Activated naive CD8-positive, alpha-beta T cell treated with anti-CD3 and anti-CD28 coated beads, Interleukin-2, amount 50 U/mL, for 16 hours (primary cell): ENCODE measurements around the gene HSP90B1.

Experiments used
- DNase-seq: peaks from one replicate; pipeline ENCODE4 v3.0.0-alpha.2; 2020; ENCODE audit warnings: low read depth, low spot score

Gene HSP90B1

DNA sequence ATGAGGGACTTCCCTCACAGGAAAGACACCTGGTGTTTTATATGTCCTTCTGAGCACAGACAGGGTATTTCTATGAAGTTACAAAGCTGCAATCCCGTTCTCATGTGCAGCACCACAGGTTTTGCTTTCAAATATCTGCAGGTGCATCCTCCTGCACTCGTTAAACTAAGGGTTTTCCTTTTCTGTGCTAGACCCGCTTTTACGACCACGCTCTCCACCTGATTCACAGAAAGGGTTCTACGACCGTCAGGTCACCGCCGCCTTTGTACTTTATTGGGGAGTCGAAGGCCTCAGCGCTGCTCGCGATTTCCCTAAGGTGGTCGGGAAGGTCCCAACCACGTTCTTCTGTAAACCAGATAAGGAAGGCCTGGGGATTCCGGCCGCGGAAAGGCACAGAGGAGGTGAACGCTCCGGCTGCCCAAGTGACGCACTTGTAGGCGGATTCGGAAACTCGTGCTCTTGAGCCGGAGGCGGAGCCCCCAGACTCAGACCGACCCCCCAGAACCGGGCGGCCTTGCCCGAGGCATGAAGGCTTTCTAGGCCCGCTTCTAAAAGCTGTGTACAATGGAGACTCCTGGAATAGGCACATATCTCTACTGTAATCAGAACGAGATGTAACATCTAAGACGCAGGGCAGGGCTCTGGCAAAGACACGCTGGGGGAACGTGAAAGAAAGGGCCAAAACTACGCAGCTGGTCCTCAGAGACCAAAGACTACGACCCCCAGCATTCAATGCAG is 995 bp upstream of the HSP90B1 start:
- DNase-seq: peak; percentile 61

GRCh38 chr12:103929784-103930033 is 501 bp upstream of the HSP90B1 start:
- DNase-seq: no peak

GRCh38 chr12:103930787-103931735 is 851 bp downstream of the HSP90B1 start:
- no peak for DNase-seq

GRCh38 chr12:103933237-103933636 is 3.0 kb downstream of the HSP90B1 start:
- DNase-seq: no peak

DNA sequence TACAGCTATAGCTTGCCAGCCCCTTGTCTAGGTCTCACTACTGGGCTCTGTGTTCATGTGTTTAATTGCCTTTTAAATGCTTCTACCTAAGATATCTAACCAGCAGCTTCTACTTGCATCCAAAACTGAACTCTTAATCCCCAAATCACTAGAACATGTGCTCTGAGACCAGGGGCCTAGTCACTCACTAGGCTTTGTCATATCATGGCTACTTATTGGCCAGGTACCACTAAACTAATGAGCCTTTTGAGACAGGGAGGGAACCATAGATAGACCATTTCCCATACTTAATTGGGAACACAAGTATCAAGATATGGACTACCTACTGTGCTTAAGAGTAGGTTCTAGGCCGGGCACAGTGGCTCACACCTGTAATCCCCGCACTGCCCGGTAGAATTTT is 6.5 kb downstream of the HSP90B1 start:
- DNase-seq: no peak

DNA sequence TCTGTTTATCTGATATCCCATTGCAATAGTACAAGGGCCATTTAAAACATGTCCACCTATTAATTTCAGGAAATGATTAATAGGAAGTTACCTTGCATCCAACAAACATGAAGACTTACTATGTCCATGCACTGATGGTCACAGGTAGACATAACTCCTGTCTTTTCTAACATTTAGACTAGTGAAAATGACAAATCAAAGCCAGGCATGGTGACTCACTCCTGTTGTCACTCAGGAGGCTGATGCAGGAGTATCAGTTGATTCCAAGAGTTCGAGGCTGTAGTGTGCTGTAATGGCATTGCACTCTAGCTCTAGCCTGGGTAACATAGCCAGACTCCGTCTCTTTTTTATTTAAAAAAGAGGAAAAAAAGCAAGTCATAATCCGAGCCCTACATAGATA is 14.8 kb downstream of the HSP90B1 start:
- DNase-seq: no peak

- no peak for DNase-seq
Measured at GRCh38 chr12:103947871-103948555, 17.8 kb downstream of the HSP90B1 start.

DNA sequence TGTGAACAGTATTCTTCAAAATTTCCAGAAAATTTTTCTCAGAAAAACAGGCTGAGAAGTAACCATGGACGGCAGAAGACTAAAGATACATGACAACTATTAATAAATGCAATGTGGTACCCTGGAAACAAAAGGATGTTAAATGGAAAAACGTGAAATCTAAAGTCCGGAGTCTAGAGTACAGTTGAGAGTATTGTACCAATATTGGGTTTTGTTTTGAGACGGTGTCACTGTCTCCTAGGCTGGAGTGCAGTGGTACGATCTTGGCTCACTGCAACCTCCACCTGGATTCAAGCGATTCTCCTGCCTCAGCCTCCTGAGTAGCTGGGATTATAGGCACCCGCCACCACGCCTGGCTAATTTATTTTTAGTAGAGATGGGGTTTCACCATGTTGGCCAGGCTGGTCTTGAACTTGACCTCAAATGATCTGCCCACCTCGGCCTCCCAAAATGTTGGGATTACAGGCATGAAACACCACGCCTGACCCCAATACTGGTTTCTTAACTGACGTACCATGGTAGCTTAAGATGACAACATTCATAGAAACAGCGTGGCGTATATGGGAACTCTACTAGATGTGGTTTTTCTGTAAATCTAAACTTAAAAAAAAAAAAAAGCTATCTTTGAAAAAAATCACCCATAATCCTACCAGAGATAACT is 18.7 kb downstream of the HSP90B1 start:
- no peak for DNase-seq

DNA sequence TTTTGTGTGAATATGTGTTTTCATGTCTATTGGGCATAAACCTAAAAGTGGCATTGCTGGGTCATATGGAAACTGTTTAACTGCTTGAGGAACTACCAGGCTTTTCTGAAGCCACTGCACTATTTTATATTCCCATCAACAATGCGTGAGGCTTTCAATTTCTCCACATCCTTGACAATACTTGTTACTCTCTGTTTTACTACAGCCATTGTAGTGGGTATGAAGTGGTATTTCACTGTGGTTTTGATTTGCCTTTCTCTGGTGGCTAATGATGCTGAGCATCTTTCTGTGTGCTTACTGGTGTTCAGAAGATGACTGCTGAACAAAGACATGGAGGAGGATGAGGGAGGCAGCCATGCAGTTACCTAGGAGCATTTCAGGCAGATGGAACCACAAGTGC is 22.3 kb downstream of the HSP90B1 start:
- DNase-seq: no peak

DNA sequence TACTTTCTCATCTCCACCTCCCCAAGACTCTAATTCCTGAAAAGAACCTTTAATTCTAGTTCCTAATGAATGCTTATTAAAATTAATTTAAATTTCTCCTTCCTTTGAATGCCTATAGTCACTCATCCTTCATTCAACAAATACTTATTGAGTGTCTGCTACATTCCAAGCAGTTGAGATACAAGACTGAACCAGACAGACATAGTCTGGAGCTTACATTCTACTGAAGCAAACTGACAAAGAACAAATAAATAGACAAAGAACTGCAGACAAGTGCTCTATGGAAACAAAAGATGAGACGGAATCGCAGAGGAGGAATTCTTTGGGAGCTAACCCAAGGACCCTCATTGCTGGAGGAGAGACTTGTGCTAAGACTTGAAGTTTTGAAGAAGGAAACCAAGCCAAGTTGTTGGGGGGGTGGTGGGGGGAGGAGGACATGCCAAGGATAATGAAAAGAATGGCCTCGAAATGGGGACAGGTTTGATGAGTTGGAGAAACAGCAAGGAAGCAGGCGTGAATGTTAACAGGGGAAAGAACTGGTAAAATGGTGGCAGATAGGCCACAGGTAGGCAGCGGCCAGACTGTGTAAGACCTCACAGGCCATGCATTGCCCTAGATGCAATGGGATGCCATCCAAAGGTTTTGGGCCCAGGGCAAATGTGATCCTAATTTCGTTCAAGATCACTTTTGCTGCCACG is 25.8 kb downstream of the HSP90B1 start:
- DNase-seq: no peak

DNA sequence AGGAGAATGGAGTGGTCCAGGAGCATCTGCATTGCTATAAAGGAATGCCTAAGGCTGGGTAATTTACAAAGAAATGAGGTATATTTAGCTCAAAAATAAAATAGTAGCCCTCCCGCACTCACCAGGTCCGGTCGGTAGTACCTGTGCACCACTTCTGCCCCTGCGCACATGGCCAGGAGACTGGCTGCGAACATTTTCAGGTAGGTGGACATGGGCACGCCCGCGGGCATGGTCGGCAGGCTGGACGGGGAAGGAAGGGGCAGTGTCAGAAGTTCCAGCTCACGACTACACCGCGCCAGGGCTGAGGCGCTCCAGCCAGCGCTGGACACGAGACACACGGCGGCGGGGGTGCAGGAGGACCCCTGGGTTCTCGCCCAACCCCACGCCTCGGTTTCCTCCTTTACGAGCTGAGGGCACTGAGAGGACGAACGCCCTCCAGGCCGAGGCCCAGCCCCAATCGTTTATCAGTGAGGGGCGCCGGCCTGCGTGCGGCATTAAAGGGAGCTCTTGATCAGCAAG is 26.4 kb downstream of the HSP90B1 start:
- no peak for DNase-seq

DNA sequence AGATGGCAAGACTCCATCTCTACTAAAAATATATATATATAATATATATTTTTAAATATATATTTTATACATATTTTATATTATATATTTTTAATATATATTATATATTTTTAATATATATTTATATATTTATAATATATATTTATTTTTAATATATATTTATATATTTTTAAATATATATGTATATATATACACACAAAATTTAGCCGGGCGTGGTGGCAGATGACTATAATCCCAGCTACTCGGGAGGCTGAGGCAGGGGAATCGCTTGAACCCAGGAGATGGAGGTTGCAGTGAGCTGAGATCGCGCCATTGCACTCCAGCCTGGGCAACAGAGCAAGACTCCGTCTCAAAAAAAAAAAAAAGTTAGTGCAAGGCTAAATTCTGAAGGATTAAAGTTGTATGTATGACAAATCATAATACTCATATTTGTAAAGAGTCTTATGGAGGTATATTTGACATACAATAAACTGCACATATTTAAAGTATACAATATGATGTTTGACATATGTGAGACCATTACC is 27.7 kb downstream of the HSP90B1 start:
- DNase-seq: no peak

DNA sequence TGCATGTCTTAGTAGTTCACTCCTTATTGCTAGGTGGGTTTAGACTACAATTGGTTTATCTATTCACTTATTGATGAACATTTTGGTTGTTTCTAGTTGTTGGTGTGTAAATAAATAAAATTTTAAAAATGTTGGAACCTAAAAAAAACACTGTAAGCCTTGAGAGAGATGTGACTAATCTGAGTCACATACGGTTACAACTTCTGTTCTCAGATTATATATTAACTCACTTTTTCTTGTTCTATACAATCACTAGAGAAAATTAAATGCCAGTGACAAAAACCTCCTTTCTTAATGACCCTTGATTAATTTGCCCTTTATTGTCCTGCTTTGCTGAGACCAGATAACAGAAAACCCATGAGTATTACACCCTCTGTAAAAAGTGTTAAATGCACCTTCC is 28.4 kb downstream of the HSP90B1 start:
- no peak for DNase-seq

DNA sequence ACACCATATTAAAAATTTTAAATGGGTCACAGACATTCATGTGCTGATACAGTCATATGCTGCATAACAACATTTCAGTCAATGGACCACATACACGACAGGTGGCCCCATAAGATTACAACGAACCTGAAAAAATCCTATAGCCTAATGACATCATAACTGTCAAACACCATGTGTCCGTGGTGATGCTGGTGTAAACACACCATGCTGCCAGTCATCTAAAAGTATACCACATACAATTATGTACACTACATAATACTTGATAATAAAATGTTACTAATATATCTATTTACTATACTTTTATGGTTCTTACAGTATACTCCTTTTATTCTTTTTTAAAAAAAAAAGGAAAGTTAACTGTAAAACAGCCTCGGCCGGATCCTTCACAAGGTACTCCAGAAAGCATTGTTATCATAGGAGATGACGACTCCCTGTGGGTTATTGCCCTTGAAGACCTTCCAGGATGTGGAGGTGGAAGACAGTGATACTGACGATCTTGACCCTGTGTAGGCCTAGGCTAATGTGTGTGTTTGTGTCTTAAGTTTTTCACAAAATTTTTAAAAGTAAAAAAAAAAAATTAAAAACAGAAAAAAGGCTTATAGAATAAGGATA is 30.5 kb downstream of the HSP90B1 start:
- DNase-seq: no peak

DNA sequence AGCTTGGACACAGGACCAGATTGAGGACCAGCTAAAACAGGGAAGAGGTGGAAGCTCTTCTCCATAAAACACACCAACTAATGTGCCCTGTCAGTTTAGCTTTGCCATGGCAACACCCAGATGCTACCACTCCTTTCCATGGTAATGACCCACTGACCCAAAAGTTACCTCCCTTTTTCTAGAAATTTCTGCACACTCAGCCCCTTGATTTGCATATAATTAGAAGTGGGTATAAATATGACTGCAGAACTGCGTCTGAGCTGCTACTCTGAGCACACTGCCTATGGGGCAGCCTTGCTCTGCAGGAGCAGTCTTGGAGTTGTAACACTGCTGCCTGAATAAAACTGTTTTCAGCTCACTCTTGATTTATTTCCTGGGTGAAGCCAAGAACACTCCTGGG is 32.3 kb downstream of the HSP90B1 start:
- no peak for DNase-seq

DNA sequence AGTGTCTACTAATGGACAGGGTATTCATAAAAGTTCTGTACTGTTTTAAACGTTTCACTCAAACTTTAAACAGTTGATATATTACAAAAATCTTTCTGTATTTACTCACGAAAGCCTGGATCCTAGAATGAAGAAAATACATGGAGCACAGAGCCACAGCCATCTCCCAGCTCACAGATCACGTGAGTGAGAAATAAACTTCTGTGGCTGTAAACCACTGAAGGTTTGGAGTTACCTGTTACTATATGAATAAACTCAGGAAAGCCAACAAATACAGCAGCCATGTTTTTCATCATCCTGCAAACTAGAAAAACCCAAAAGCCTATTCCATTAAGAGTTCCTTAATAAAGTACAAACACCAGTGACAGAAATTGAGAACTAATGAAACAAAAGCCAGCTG is 34.6 kb downstream of the HSP90B1 start:
- DNase-seq: no peak

GRCh38 chr12:103965255-103965589 is 35.0 kb downstream of the HSP90B1 start:
- DNase-seq: no peak

DNA sequence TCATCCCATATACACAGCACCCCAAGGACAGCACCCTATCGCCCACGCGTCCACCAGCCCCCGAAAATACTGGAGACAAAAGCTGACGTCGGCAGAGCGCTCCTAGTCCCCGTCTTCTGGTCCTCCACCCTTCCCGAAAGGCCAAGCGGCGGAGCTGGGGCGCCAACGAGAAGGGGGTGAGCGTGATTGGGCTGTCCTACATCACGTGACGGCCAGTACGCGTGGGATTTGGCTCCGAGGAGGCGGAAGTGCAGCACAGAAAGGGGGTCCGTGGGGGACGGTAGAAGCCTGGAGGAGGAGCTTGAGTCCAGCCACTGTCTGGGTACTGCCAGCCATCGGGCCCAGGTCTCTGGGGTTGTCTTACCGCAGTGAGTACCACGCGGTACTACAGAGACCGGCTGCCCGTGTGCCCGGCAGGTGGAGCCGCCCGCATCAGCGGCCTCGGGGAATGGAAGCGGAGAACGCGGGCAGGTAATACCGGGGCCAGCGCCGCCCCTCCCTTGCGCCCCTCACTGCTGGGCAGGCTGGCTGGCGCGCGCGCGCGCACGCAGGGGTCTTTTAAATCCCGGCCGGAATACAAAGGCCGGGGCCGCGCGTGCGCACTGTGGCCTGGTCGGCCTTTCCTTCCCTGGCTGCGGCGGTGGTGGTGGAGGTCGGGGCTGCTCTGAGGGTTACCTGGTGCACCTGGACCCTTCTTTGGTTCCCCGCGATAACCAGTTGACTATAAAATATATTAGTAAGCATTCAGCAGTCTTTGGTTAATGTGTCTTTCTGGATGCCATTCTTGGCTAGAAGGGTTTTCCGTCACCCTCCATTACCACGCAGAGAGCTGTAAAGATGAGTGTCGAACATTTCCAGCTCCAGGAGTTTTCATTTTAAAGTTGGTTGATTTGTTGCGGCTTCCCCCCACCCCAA is 35.6 kb downstream of the HSP90B1 start, which contains the start of gene TDG:
Gene TDG, plus strand, starts transcription at position 283 of the 915 bp plus-strand sequence. Its CDS starts 166 bp downstream, at position 449.
- DNase-seq: peak; percentile 94

DNA sequence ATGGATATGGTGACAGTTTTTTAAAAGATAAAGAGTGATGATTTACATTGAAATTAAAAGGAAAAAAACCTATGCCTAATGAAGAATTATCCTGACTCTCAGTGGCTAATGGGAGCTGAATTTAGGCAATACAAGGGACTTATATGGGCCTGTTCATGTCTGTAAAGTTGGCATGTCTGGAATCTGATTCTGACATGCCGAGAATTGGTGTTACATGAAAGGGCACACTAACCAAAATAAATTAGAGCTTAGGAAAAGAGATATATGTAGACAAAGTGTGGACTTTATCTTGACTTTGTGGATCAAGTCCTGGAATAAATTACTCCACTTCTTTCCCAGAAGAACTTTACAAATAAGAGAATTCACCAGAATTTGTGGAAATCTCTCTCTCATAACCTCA is 36.5 kb downstream of the HSP90B1 start:
- DNase-seq: no peak
